ENCODE results near the gene MMP24.

MMP24 gene

DNA sequence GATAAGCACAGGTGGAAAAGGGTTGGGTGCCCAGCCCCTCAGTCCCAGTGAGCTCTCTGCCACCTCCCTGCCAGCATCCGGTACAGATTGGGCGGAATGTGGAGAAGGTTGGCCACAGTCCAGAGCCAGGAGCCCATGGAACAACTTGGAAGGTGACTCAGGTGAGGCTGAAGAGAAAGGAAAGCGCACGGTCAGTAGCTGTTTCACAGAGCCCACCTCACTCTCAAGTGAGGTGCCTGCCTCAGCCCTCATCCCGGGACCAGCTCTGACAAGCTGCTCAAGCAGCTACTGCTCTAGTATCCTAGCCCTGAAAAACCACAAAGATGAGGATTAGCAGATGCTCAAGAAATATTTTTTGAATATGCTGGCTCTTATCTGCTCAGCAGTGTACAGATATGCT is 52.5 kb downstream of the MMP24 start:
- peaks cover 23% of the 10 kb centered on the region for H3K4me1 Mint-ChIP-seq
- H3K9me3 Mint-ChIP-seq, result no peaks in the 10 kb centered on the region
- H3K4me3 Mint-ChIP-seq, result no peak overlapping the region
- H3K27ac Mint-ChIP-seq, result peak overlapping the region; percentile 52
- peaks cover 18% of the 10 kb centered on the region for H3K36me3 Mint-ChIP-seq
- no peaks in the 10 kb centered on the region for H3K27me3 Mint-ChIP-seq

DNA sequence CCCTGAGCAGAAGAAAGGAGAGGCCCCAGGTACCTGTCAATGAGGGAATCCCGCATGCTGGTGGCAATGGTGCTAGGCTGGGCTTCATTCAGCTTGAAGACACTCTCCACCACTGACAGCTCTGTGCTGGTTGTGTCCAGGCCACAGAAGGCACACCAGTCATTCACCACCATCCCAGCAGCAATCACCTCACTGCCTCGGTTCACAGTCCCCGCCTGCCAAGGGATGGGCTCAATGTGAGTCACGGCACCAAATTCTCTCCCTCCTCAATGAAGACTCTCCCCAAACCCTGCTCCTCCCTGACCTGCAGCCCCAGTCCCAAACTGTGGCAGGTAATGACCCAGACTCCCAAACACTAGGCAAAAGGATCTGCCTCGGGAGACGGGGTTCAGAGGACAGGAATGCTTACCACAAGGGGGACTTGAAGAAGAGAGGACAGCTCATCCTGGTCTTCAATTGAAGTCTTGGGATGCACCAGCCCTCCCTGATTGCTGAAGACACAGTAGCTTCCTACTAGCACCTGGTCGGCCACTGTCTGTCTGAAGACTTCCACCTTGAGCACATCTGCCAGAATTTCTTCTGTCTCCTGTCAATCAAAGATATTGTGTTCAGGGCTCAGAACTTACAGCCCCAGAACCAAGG is 53.2 kb downstream of the MMP24 start:
- peaks cover 23% of the 10 kb centered on the region for H3K4me1 Mint-ChIP-seq
- peak overlapping the region; percentile 52 for H3K27ac Mint-ChIP-seq
- H3K27me3 Mint-ChIP-seq, result no peaks in the 10 kb centered on the region
- H3K36me3 Mint-ChIP-seq, result peaks cover 18% of the 10 kb centered on the region
- H3K9me3 Mint-ChIP-seq, result no peaks in the 10 kb centered on the region
- no peak overlapping the region for H3K4me3 Mint-ChIP-seq

DNA sequence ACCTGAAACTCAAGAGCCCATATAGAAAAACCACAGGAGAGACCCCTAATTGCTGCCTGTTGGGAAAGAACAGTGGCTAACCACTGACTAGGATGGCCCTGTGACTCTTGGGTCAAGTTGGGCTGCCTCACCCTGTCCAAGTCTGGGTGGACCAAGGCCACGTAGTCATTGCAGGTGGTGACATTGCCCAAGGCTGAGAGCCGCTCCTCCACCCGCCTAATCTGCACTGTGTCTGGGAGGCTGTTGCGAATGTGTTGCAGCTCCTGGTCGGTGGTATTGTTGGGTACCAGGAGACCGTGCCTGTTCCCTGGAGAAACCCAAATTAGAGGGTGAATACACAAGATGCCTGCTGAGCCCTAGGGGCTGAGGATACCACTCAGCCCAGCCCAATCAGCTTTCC is 54.0 kb downstream of the MMP24 start:
- H3K4me3 Mint-ChIP-seq, result no peak overlapping the region
- peaks cover 18% of the 10 kb centered on the region for H3K36me3 Mint-ChIP-seq
- peaks cover 30% of the 10 kb centered on the region for H3K4me1 Mint-ChIP-seq
- H3K9me3 Mint-ChIP-seq, result no peaks in the 10 kb centered on the region
- no peak overlapping the region for H3K27ac Mint-ChIP-seq
- no peaks in the 10 kb centered on the region for H3K27me3 Mint-ChIP-seq

DNA sequence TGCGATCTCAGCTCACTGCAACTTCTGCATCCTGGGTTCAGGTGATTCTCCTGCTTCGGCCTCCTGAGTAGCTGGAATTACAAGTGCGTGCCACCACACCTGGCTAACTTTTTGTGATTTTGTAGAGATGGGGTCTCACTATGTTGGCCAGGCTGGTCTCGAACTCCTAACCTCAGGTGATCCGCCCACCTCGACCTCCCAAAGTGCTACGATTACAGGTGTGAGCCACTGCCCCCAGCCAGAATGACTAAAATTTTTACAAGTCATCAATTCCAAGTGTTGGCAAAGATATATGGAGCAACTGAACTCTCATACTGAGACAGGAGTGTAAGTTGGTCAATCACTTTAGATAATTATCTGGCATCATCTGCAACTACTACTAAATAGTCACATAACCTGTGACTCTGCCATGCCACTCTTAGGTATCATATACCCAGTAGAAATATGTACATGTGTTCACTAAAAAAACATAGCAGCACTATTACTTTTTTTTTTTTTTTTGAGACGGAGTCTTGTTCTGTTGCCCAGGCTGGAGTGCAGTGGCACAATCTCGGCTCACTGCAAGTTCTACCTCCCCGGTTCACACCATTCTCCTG is 55.1 kb downstream of the MMP24 start:
- H3K9me3 Mint-ChIP-seq, result no peaks in the 10 kb centered on the region
- peaks cover 18% of the 10 kb centered on the region for H3K36me3 Mint-ChIP-seq
- H3K4me1 Mint-ChIP-seq, result peaks cover 30% of the 10 kb centered on the region
- H3K27me3 Mint-ChIP-seq, result no peaks in the 10 kb centered on the region
- no peak overlapping the region for H3K4me3 Mint-ChIP-seq
- no peak overlapping the region for H3K27ac Mint-ChIP-seq

DNA sequence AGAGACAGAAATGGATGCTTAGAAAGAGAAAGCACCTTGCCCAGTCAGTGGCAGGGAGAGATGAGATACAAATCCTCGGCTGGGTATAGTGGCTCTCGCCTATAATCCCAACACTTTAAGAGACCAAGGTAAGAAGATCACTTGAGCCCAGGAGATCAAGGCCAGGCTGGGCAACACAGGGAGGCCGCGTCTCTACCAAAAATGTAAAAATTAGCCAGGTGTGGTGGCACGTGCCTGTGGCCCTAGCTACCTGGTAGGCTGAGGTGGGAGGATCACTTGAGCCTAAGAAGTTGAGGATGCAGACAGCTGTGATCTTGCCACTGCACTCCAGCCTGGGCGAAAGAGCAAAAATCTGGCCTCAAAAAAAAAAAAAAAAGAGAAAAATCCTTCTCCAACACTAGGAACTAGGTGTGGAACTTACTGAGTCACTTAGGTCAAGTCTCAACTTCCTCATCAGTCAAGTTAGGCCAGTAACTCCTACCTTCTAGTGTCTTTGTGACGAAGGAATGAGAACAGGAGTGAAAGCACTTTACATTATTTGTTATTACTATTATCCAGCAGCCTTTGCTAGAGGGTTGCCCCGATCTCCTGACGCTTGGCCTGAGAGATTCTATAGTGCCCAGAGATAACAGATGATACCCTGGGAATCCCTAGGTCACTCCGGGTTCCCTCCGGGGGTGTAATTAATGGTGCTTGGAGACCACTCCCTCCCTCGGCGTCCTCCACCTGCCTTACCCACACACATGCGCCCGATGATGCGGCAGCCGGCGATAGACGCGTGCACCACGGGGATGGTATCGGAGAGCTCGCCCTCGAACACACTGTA is 57.2 kb downstream of the MMP24 start:
- H3K4me1 Mint-ChIP-seq, result peaks cover 30% of the 10 kb centered on the region
- peaks cover 14% of the 10 kb centered on the region for H3K36me3 Mint-ChIP-seq
- peak overlapping the region; percentile 86 for H3K27ac Mint-ChIP-seq
- H3K4me3 Mint-ChIP-seq, result peak overlapping the region; percentile 91
- H3K9me3 Mint-ChIP-seq, result no peaks in the 10 kb centered on the region
- H3K27me3 Mint-ChIP-seq, result no peaks in the 10 kb centered on the region

DNA sequence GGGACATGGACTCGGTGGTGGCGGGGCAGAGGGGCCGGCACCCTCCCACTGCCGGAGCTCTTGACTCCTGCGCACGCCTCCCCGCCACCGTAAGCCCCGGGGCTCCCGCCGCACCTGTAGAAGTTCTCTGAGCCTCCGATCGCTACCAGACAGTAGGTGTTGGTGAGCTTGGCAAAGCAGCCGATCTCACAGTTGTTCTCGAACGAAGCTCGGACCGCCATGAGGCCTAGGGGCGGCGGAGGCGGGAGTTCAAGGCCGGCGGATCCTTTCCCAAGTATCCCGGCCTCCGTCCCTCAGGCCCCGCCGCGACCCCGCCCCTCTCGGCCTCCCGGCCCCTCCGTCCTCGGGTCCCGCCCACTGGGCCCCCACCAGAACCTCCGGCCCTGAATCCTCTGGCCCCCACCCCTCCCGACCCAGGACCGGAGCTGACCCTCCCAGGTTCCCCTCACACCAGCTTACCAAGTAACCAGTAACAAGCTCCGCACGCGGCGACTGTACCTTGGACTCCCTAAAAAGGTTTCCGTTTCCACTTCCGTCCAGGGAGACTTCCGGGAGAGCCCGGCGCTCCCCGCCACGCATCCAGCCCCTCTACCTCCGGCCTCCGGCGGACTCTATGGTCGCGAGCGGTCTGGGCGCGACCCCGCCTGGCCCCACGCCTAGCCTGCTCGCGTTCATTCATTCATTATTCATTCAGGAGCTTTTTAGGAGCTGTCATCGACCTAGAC is 57.9 kb downstream of the MMP24 start, which contains the start of gene EIF6:
Gene EIF6, minus strand, starts transcription at position 506 of the 725 bp plus-strand sequence. Its CDS starts 285 bp downstream, at position 221.
- no peaks in the 10 kb centered on the region for H3K27me3 Mint-ChIP-seq
- peaks cover 12% of the 10 kb centered on the region for H3K36me3 Mint-ChIP-seq
- peak within 1 kb of the TSS; percentile 91 for H3K4me3 Mint-ChIP-seq
- no peaks in the 10 kb centered on the region for H3K9me3 Mint-ChIP-seq
- peak within 1 kb of the TSS; percentile 97 for H3K27ac Mint-ChIP-seq
- peaks cover 30% of the 10 kb centered on the region for H3K4me1 Mint-ChIP-seq

DNA sequence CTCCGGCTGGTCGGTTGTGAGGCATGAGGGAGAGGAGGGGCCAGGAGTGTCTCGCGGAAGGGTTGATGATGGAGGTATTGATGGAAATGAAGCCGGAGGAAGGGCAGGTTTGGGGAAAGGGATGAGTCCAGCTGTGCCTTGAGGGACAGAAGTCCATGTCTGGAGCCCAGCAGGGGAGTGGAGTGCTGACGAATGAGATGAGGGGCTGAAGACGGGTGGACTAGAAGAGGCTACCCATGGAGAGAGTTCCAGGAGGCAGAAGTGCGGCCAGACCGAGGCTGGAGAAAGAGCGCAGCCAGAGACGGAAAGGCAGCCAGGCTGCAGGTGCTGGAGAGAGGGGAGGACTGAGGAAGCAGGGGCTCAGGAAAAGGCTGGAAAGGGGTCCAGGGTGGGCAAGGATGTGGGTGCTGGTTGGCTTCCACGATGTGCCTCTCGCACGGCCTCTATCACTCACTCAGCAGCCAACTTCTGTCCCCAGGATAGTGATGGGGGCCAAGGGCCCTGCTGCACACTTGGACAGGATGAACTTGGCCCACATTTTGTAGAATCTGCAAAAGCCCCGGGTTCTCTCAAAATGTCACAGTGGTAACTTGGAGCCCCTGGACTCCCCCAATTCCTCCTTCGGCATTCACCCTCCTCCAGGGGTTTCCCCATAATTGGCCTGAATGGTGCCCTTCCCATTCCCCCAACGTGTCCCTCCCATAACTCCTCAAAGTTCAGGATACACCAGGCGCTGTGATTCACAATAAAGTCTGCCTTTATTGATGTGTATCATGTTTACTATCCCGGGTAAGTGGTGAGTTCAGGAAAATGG is 58.7 kb downstream of the MMP24 start:
- Mint-ChIP-seq H3K36me3 (peaks cover 9% of the 10 kb centered on the region), H3K27ac (peak overlapping the region; percentile 97), H3K4me1 (peaks cover 30% of the 10 kb centered on the region), H3K9me3 (no peaks in the 10 kb centered on the region), H3K27me3 (no peaks in the 10 kb centered on the region), H3K4me3 (peak overlapping the region; percentile 91)

DNA sequence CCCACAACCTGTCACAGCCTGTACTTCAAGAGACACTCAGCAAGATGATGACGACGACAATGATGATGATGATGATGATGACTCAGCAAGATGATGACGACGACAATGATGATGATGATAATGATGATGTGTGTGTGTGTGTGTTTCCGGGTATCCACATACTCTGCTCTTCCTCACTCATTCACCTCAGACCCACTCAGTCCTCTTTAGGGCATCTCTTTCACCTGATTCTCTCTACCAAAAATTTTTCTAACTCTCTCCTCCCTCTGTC is 59.3 kb downstream of the MMP24 start:
- H3K27me3 Mint-ChIP-seq, result no peaks in the 10 kb centered on the region
- H3K36me3 Mint-ChIP-seq, result peaks cover 7% of the 10 kb centered on the region
- peaks cover 30% of the 10 kb centered on the region for H3K4me1 Mint-ChIP-seq
- H3K27ac Mint-ChIP-seq, result peak overlapping the region; percentile 64
- no peaks in the 10 kb centered on the region for H3K9me3 Mint-ChIP-seq
- H3K4me3 Mint-ChIP-seq, result peak overlapping the region; percentile 91

DNA sequence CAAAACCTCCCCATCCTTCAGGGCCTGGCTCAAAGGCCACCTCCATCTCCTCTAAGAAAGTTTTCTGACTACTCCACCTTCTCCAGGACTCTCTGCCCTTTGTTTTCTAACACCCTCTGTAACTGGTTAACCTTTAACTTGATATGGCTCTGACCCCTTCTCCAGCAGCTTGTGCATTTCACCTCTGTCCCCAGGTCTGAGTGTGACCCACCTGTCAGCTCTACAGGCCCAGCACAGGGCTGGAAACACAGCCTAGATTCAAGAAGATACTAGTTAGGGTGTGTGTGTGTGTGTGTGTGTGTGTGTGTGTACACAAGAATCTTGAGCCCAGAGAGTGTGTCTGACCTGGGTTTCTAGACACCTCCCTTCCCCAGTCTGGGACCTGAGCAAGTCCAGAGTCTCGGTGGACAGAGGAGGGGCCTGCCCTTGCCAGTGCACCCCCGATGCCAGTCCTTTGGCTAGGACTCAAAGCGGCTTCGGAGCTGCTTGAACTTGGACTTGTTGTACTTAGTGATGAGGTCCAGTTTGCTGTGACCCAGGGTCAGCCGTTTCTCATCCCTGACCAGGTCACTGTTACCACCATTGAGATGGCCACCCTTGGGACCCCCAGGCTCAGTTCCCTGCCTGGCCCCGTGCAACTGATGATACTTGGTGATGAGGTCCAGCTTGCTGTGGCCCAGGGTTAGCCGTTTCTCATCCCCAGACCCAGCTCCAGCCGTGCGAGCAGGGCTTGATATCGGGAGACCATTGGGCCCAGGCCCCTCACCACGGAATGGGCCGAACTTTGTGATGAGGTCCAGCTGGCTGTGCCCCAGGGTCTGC is 59.8 kb downstream of the MMP24 start:
- no peaks in the 10 kb centered on the region for H3K27me3 Mint-ChIP-seq
- H3K4me3 Mint-ChIP-seq, result peak overlapping the region; percentile 91
- peaks cover 30% of the 10 kb centered on the region for H3K4me1 Mint-ChIP-seq
- H3K36me3 Mint-ChIP-seq, result peaks cover 7% of the 10 kb centered on the region
- peak overlapping the region; percentile 64 for H3K27ac Mint-ChIP-seq
- H3K9me3 Mint-ChIP-seq, result no peaks in the 10 kb centered on the region

DNA sequence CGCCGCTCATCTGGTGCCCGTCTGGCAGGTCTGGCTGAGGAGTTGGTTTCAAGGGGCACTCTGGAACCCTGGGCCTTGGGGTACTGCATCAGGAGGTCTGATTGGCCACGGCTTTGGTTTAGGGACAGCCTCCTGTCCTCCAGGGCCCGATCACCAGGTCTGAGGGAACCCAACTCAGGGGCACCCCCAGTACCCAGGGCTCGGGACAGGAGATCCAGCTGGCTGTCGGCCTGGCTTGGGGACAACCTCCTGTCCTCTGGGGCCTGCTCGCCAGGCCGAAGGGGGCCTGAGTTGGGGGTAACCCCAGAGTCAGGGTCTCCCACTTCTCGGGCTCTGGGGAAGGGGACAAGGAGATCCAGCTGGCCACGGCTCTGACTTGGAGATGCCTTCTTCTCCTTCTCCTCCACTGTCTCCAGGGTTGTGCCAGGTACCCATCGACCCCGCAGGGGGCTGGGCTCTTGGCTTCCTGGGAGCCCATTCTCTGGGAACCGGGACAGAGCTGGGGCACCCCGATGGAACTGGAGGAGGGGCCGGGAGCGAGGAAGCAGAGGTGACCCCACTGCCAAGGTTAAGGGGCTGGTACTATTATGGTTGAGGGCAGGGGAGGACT is 60.5 kb downstream of the MMP24 start:
- Mint-ChIP-seq H3K4me3 (no peak overlapping the region), H3K4me1 (peaks cover 27% of the 10 kb centered on the region), H3K27ac (no peak overlapping the region), H3K36me3 (peaks cover 5% of the 10 kb centered on the region), H3K9me3 (no peaks in the 10 kb centered on the region), H3K27me3 (no peaks in the 10 kb centered on the region)

DNA sequence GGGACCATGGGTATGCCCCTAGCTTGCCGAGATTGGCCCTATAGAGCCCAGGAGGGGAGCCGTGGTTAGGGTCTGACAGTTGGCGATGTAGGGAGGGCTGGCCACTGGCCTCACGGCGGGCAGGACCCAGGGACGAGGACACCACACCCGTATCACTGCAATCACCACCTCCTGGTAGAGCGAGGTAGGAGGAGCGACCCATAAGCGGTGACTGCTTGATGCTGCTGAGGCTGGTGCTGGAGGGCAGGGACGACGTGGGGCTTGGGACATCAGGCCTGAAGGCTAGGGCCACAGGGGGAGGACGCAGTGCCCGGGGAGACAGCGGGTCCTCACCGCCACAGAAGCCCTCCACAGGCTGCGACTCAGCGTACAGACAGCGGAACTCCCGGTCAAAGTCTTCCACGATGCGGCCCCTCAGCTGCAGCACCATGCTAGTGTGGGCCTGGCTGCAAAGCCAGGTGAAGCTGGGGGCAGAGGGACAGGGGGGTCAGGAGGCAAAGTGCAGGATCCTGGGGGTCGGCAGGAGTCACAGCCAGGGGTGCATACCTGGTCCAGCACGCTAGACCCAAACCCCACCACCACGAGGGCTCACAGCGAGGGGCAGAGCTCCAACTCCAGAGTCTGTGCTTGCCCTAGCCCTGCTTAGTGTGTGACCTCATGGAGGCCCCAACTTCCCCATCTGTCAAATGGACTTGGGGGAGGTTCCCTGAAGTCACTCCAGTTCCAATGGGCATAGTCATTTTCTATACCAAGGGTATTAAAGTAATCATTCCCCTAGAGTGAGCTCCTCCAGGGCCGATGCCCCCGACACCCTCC is 61.2 kb downstream of the MMP24 start:
- H3K4me1 Mint-ChIP-seq, result peaks cover 23% of the 10 kb centered on the region
- no peak overlapping the region for H3K4me3 Mint-ChIP-seq
- no peak overlapping the region for H3K27ac Mint-ChIP-seq
- no peaks in the 10 kb centered on the region for H3K9me3 Mint-ChIP-seq
- H3K36me3 Mint-ChIP-seq, result peaks cover 3% of the 10 kb centered on the region
- H3K27me3 Mint-ChIP-seq, result no peaks in the 10 kb centered on the region

DNA sequence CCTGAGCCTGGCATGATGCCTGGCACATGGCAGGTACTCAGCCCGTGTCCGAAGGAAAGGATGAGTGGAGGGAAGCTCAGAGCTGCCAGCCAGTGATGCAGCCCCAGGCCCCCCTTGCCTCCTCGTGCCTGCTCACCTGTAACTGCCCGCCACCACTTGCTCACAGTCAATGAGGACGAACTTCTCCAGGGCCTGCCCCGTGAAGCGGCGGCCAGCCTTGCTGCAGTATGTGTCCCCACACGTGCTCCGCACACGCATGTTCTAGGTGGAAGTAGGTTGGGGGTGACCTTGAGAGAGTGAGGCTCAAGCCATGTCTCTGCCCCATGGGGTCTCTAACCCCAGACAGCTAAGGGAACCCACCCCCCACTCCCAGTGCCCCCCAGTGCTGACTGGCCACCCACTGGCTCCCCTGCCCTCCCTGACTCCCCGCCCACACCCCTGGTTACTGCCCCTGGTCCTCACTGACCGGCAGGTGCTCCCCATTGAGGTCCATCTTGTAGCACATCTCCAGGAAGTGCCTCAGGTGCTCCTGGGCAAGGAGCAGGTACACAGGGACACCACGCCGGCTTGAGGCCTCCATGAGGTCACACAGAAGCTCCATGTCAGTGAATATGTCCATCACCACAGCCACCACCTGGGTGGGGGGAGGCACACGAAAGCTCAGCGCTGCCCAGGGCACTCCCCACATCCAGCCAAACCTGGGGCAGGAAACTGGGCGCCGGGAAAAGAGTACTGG is 62.0 kb downstream of the MMP24 start:
- Mint-ChIP-seq H3K36me3 (peaks cover 3% of the 10 kb centered on the region), H3K27ac (no peak overlapping the region), H3K4me3 (no peak overlapping the region), H3K27me3 (no peaks in the 10 kb centered on the region), H3K4me1 (peaks cover 19% of the 10 kb centered on the region), H3K9me3 (no peaks in the 10 kb centered on the region)

All from activated naive CD4-positive, alpha-beta T cell treated with anti-CD3 and anti-CD28 coated beads, Interleukin-2, amount 50 U/mL, for 24 hours (primary cell).